Measurements from ENCODE around the gene L3MBTL4.

Gene L3MBTL4

GRCh38 chr18:5979971-5980457 is 434.7 kb downstream of the L3MBTL4 start:
- no peak for DNase-seq

GRCh38 chr18:5979176-5979888 is 435.4 kb downstream of the L3MBTL4 start:
- DNase-seq, result no peak

GRCh38 chr18:5977022-5977421 is 437.7 kb downstream of the L3MBTL4 start:
- DNase-seq, result no peak

GRCh38 chr18:5975111-5976002 is 439.4 kb downstream of the L3MBTL4 start:
- no peak for DNase-seq

- no peak for DNase-seq
Observed at GRCh38 chr18:5974696-5975095, 440.0 kb downstream of the L3MBTL4 start.

- no peak for DNase-seq
Observed at GRCh38 chr18:5973099-5973498, 441.6 kb downstream of the L3MBTL4 start.

- no peak for DNase-seq
Observed at GRCh38 chr18:5972298-5972697, 442.4 kb downstream of the L3MBTL4 start.

- no peak for DNase-seq
Observed at GRCh38 chr18:5969989-5970403, 444.7 kb downstream of the L3MBTL4 start.

GRCh38 chr18:5969355-5969988 is 445.2 kb downstream of the L3MBTL4 start:
- DNase-seq, result no peak

GRCh38 chr18:5967666-5968065 is 447.0 kb downstream of the L3MBTL4 start:
- DNase-seq, result no peak

GRCh38 chr18:5967007-5967406 is 447.7 kb downstream of the L3MBTL4 start:
- no peak for DNase-seq

GRCh38 chr18:5966514-5966913 is 448.2 kb downstream of the L3MBTL4 start:
- DNase-seq, result no peak

GRCh38 chr18:5964996-5965395 is 449.7 kb downstream of the L3MBTL4 start:
- DNase-seq, result no peak

GRCh38 chr18:5964596-5964995 is 450.1 kb downstream of the L3MBTL4 start:
- no peak for DNase-seq

- no peak for DNase-seq
Observed at GRCh38 chr18:5964108-5964507, 450.6 kb downstream of the L3MBTL4 start.

- DNase-seq, result no peak
Observed at GRCh38 chr18:5963267-5963666, 451.4 kb downstream of the L3MBTL4 start.

GRCh38 chr18:5962362-5962761 is 452.3 kb downstream of the L3MBTL4 start:
- DNase-seq, result no peak

- DNase-seq, result no peak
Observed at GRCh38 chr18:5961828-5962150, 452.9 kb downstream of the L3MBTL4 start.

- no peak for DNase-seq
Observed at GRCh38 chr18:5961097-5961827, 453.4 kb downstream of the L3MBTL4 start.

- DNase-seq, result no peak
Observed at GRCh38 chr18:5958822-5959221, 455.9 kb downstream of the L3MBTL4 start.

- DNase-seq, result no peak
Observed at GRCh38 chr18:5955861-5956260, 458.9 kb downstream of the L3MBTL4 start.

- no peak for DNase-seq
Observed at GRCh38 chr18:5951515-5952091, 463.1 kb downstream of the L3MBTL4 start.

- no peak for DNase-seq
Observed at GRCh38 chr18:5948781-5949180, 465.9 kb downstream of the L3MBTL4 start.

Data from activated effector memory CD4-positive, alpha-beta T cell treated with anti-CD3 and anti-CD28 coated beads, Interleukin-2, amount 50 U/mL, for 16 hours (primary cell).